Mesenchymal stem cell (in vitro differentiated cells and primary cell): ENCODE results near the gene FBL.
"Not testable (repeated sequence)": the region's sequence is repeated elsewhere in the genome, so short reads cannot be mapped to it uniquely, and the experiment has no call there.

Experiments
- DNase-seq: peaks from one replicate; pipeline ENCODE4 v3.0.0-alpha.2; 2013
- H2AFZ ChIP-seq: one replicate; pipeline ENCODE4 v1.6.1; 2013; ENCODE audit warnings: low read depth, mild to moderate bottlenecking, control low read depth, inconsistent platforms, low read length, moderate library complexity
- H2AK5ac ChIP-seq: 2 replicates; pipeline ENCODE4 v1.6.1; 2013; ENCODE audit warnings: low read length, moderate library complexity, mild to moderate bottlenecking, inconsistent platforms; ENCODE audit not compliant: severe bottlenecking
- H2BK120ac ChIP-seq: one replicate; pipeline ENCODE4 v1.6.1; 2013; ENCODE audit warnings: low read depth, mild to moderate bottlenecking, inconsistent platforms, low read length, moderate library complexity
- H2BK12ac ChIP-seq, 2 experiments: one replicate each; pipeline ENCODE4 v1.6.1; 2013; ENCODE audit warnings: inconsistent platforms in 2 of 2, low read length in 2 of 2, mild to moderate bottlenecking in 2 of 2, moderate library complexity in 2 of 2, control low read depth in 1 of 2
- H2BK15ac ChIP-seq: one replicate; pipeline ENCODE4 v1.6.1; 2013; ENCODE audit warnings: mild to moderate bottlenecking, low read depth, inconsistent platforms; ENCODE audit not compliant: poor library complexity, severe bottlenecking
- H2BK5ac ChIP-seq: 2 replicates; pipeline ENCODE4 v1.6.1; 2013; ENCODE audit warnings: low read depth, mild to moderate bottlenecking, low read length, control low read depth, inconsistent platforms; ENCODE audit not compliant: poor library complexity, severe bottlenecking
- H3K14ac ChIP-seq, 2 experiments: one replicate each; pipeline ENCODE4 v1.6.1; 2013; ENCODE audit warnings: inconsistent platforms in 2 of 2, low read length in 2 of 2, control low read depth in 1 of 2, mild to moderate bottlenecking in 1 of 2, moderate library complexity in 1 of 2
- H3K18ac ChIP-seq, 2 experiments: one replicate each; pipeline ENCODE4 v1.6.1; 2013; ENCODE audit warnings: inconsistent platforms in 2 of 2, low read length in 2 of 2, control low read depth in 1 of 2, low read depth in 1 of 2, mild to moderate bottlenecking in 1 of 2
- H3K23ac ChIP-seq, 2 experiments: one replicate each; pipeline ENCODE4 v1.6.1; 2013; ENCODE audit warnings: inconsistent platforms in 2 of 2, low read length in 2 of 2, mild to moderate bottlenecking in 2 of 2, moderate library complexity in 2 of 2, control low read depth in 1 of 2
- H3K27ac ChIP-seq: 2 replicates; pipeline ENCODE4 v1.5.1; 2013; ENCODE audit warnings: mild to moderate bottlenecking, moderate library complexity, low read length, control low read depth, inconsistent platforms; ENCODE audit not compliant: poor library complexity, severe bottlenecking
- H3K27me3 ChIP-seq, 2 experiments: 2 replicates each; pipeline versions ENCODE4 v1.6.1 to v1.7.0; 2013; ENCODE audit warnings: low read length in 2 of 2, mild to moderate bottlenecking in 2 of 2, moderate library complexity in 2 of 2, control low read depth in 1 of 2, inconsistent platforms in 1 of 2; ENCODE audit not compliant: control insufficient read depth in 1 of 2, insufficient read depth in 1 of 2
- H3K36me3 ChIP-seq, 2 experiments: 2 replicates each; pipeline versions ENCODE4 v1.6.1 to v1.7.0; 2013; ENCODE audit warnings: low read length in 2 of 2, control low read depth in 1 of 2, inconsistent platforms in 1 of 2, low read depth in 1 of 2, mild to moderate bottlenecking in 1 of 2; ENCODE audit not compliant: insufficient read depth in 2 of 2, control insufficient read depth in 1 of 2
- H3K4ac ChIP-seq, 2 experiments: one replicate each; pipeline ENCODE4 v1.6.1; 2013; ENCODE audit warnings: inconsistent platforms in 2 of 2, low read length in 2 of 2, mild to moderate bottlenecking in 2 of 2, moderate library complexity in 2 of 2, control low read depth in 1 of 2, low read depth in 1 of 2
- H3K4me1 ChIP-seq: 2 replicates; pipeline ENCODE4 v1.6.1; 2013; ENCODE audit warnings: low read depth, low read length, control low read depth; ENCODE audit not compliant: control insufficient read depth, insufficient read depth
- H3K4me2 ChIP-seq: 2 replicates; pipeline ENCODE4 v1.6.1; 2013; ENCODE audit warnings: low read length, mild to moderate bottlenecking, inconsistent platforms; ENCODE audit not compliant: poor library complexity, severe bottlenecking
- H3K4me3 ChIP-seq, 2 experiments: 2 replicates each; pipeline versions ENCODE4 v1.5.1 to v1.7.0; 2013; ENCODE audit warnings: low read length in 2 of 2, mild to moderate bottlenecking in 2 of 2, control low read depth in 1 of 2, low read depth in 1 of 2; ENCODE audit not compliant: insufficient read depth in 1 of 2
- H3K79me1 ChIP-seq: replicated peaks from 2 replicates; pipeline ENCODE4 v1.6.1; 2013; ENCODE audit warnings: mild to moderate bottlenecking, control low read depth, low read length, inconsistent platforms; ENCODE audit not compliant: poor library complexity, severe bottlenecking
- H3K9ac ChIP-seq: 2 replicates; pipeline ENCODE4 v1.7.0; 2013; ENCODE audit warnings: mild to moderate bottlenecking, low read length, moderate library complexity
- H3K9me3 ChIP-seq: 2 replicates; pipeline ENCODE4 v1.7.0; 2013; ENCODE audit warnings: mild to moderate bottlenecking, low read length; ENCODE audit not compliant: control insufficient read depth
- H4K8ac ChIP-seq: one replicate; pipeline ENCODE4 v1.6.1; 2013; ENCODE audit warnings: inconsistent platforms, mild to moderate bottlenecking, low read length, moderate library complexity
- H4K91ac ChIP-seq: one replicate; pipeline ENCODE4 v1.6.1; 2013; ENCODE audit warnings: mild to moderate bottlenecking, low read length, inconsistent platforms
- WGBS: methylation state at CpG from one replicate; pipeline ENCODE4 v1.1.7; 2013; ENCODE audit warnings: mixed read lengths; 5-methylcytosine and 5-hydroxymethylcytosine counted together

Gene FBL

DNA sequence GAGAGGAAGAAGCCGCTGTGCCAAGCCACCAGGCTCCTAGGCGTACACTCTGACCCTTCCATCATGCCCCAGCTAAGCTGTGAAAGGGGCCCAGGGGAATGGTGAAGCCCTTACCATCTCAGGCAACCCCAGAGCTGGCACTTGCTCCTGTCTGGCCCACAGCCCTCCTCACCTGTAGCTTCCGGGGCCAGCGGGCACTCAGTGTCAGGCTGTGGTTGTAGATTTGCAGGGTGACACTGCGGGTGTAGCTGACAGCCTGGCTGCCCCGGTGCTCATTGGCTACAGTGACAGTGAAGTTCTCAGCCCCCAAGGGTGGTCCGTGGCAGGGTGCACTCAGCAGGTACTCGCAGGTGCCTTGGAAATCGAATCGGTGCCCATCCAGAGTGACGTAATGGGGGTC is 30.3 kb upstream of the FBL start:
- not testable (repeated sequence) for H2BK12ac ChIP-seq, H4K8ac ChIP-seq, DNase-seq, H3K4me1 ChIP-seq, H2BK120ac ChIP-seq, H3K4me3 ChIP-seq, H3K9me3 ChIP-seq, H2AK5ac ChIP-seq, H2BK15ac ChIP-seq, H3K79me1 ChIP-seq, H3K14ac ChIP-seq, H3K18ac ChIP-seq, H3K27ac ChIP-seq, H4K91ac ChIP-seq, H3K4ac ChIP-seq, H2BK5ac ChIP-seq, H3K9ac ChIP-seq, H3K23ac ChIP-seq, H3K27me3 ChIP-seq, H3K36me3 ChIP-seq, H3K4me2 ChIP-seq, H2AFZ ChIP-seq
- WGBS, result no CpG with 5 or more reads among the region's 11 CpGs

DNA sequence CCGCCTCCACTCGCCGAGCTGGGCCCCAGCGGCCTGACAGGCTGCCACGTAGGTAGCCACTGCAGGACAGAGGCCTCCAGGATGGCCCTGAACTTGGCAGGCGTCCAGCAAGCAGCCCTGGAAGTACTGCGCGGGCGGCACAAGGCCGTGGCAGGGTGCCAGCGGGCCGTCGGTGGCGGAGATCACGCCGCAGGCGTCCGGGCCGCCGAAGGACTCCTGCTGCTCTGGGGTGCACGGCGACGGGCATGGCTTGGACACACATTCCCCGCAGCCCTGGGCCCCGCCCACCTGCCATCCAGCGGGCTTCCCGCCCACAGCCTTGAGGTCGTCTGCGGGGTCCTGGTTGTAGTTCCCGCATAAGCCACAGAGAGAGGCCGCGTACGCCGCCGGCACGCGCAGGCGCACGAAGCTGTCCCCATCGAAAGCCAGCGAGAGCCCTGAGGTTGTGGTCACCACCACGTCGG is 29.3 kb upstream of the FBL start:
- not testable (repeated sequence) for H2BK120ac ChIP-seq, H3K79me1 ChIP-seq, H3K4me3 ChIP-seq, H3K18ac ChIP-seq, H3K36me3 ChIP-seq, H3K27me3 ChIP-seq, H2BK15ac ChIP-seq, H3K4me1 ChIP-seq, H3K9ac ChIP-seq, H3K4ac ChIP-seq, H3K27ac ChIP-seq, DNase-seq, H3K14ac ChIP-seq, H2BK5ac ChIP-seq, H4K91ac ChIP-seq, H2BK12ac ChIP-seq, H3K23ac ChIP-seq, H4K8ac ChIP-seq, H3K9me3 ChIP-seq, H3K4me2 ChIP-seq, H2AFZ ChIP-seq, H2AK5ac ChIP-seq
- 78% methylated on average over 37 of the region's 43 CpGs for WGBS

DNA sequence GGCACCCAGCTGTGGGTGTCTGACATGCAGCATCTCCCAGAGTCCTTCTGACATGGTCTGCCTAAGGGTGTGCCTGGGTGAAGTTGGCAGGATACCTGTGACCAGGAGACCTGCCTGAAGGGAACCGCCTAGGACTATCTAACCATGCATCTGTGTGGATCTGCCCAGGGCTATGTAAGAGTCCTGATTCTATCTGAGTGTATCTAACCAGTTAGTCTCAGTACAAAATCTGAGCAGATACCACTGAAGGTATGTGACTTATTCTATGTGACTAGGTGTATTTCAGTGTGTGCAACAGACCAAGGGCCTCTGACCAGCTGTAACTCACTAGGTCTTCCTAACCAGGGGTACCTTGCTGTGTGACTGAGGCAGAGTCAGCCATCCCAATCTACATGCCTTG is 28.2 kb upstream of the FBL start:
- Histone ChIP-seq H4K91ac (no peak overlapping the region), H3K27me3 (peaks cover 0 to 8% of the 10 kb centered on the region in 2 experiments), H3K14ac (no peak overlapping the region), H3K4me2 (no peak overlapping the region), H2AFZ (no peak overlapping the region), H3K9ac (no peak overlapping the region), H3K36me3 (no peaks in the 10 kb centered on the region), H3K27ac (no peak overlapping the region), H4K8ac (no peak overlapping the region), H3K23ac (no peak overlapping the region), H2BK12ac (no peak overlapping the region), H2BK5ac (no peak overlapping the region), H3K9me3 (no peaks in the 10 kb centered on the region), H3K18ac (no peak overlapping the region), H3K79me1 (no peaks in the 10 kb centered on the region), H2BK15ac (no peak overlapping the region), H3K4me1 (peaks cover 2% of the 10 kb centered on the region), H3K4ac (no peak overlapping the region), H3K4me3 (no peak overlapping the region), H2BK120ac (no peak overlapping the region), H2AK5ac (no peak overlapping the region)
- 94% methylated on average over 1 of the region's 1 CpG for WGBS
- no peak for DNase-seq

DNA sequence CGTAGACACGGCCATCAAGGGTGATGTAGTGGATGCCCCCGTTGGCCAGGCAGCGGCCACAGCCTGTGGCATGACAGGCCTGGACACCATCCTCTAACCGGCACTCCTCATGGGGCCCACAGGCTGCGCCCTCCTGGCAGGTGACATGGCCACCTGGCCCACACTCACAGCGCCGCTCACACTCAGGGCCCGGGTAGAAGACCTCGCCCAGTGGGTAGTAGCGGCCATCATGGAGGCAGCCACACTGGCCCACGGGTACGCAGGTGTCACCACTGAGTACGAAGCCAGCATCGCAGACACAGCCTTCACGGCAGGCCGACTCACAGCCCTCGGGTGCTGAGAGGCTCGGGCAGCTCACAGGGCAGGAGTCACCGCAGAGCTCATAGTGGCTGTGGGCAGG is 27.2 kb upstream of the FBL start:
- H3K36me3 ChIP-seq, result no peaks in the 10 kb centered on the region
- no peak overlapping the region for H3K18ac ChIP-seq
- H3K9me3 ChIP-seq, result no peaks in the 10 kb centered on the region
- no peak overlapping the region for H2BK12ac ChIP-seq
- no peak overlapping the region for H2AFZ ChIP-seq
- H4K8ac ChIP-seq, result no peak overlapping the region
- no peak overlapping the region for H3K4ac ChIP-seq
- WGBS, result 91% methylated on average over 20 of the region's 20 CpGs
- DNase-seq, result no peak
- no peak overlapping the region for H3K14ac ChIP-seq
- no peak overlapping the region for H4K91ac ChIP-seq
- no peaks in the 10 kb centered on the region for H3K79me1 ChIP-seq
- H3K9ac ChIP-seq, result no peak overlapping the region
- peaks cover 2% of the 10 kb centered on the region for H3K4me1 ChIP-seq
- no peak overlapping the region for H3K27ac ChIP-seq
- H2BK5ac ChIP-seq, result no peak overlapping the region
- H2AK5ac ChIP-seq, result no peak overlapping the region
- no peak overlapping the region for H3K23ac ChIP-seq
- no peak overlapping the region for H3K4me3 ChIP-seq
- H3K4me2 ChIP-seq, result no peak overlapping the region
- peaks cover 0 to 7% of the 10 kb centered on the region in 2 experiments for H3K27me3 ChIP-seq
- H2BK120ac ChIP-seq, result no peak overlapping the region
- H2BK15ac ChIP-seq, result no peak overlapping the region
